Germinal center (tissue), 1 donor: ENCODE results near the gene DPH7.
A peak's percentile ranks its signal among the peaks of the same experiment; 100 is the strongest.
"Not testable (repeated sequence)": the region's sequence is repeated elsewhere in the genome, so short reads cannot be mapped to it uniquely, and the experiment has no call there.

Experiments used
- DNase-seq: peaks from one replicate; pipeline ENCODE4 v3.0.0; 2012; ENCODE audit warnings: mixed read lengths, low spot score

DPH7 gene

GRCh38 chr9:137578518-137579258 is at the start of gene DPH7:
TSS of gene DPH7 (minus strand) at chr9:137578925. CDS start at chr9:137578777, 148 bp downstream.
- peak; percentile 94 for DNase-seq

GRCh38 chr9:137627406-137627805 is 48.7 kb upstream of the DPH7 start:
- DNase-seq = not testable (repeated sequence)

- no peak for DNase-seq
Observed at GRCh38 chr9:137626464-137626863, 47.7 kb upstream of the DPH7 start.

DNA sequence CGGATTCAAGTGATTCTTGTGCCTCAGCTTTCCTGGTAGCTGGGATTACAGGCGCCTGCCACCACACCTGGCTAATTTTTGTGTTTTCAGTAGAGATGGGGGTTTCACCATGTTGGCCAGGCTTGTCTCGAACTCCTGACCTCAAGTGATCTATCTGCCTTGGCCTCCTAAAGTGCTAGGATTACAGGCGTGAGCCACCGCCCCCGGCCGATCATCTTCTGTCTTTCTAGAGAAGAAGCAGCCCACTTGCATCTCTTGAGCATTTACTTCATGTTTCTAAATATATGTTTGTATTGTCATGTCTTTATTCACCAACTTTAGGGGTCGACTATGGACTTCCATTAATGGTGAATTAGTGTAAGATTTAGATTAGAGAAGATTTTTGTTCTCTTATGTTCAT is 43.5 kb upstream of the DPH7 start:
- DNase-seq = not testable (repeated sequence)

- no peak for DNase-seq
Observed at GRCh38 chr9:137621131-137621757, 42.5 kb upstream of the DPH7 start.

DNA sequence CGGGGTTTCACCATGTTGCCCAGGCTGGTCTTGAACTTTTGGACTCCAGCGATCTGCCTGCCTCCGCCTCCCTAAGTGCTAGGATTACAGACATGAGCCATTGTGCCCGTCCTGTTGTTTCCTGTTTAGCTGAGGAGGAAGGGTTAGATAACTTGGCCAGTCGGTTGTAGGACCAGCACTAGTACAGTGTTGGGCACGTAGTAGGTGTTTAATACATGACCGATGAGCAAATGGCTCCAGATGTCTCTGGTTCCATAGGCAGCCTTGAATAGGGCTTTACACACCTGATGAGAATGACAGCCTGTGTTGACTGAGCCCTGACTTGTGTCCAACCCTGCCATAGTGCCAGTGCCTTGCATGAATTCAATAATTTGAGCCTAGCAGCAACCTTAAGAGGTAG is 41.9 kb upstream of the DPH7 start:
- DNase-seq = no peak

GRCh38 chr9:137620048-137620405 is 41.3 kb upstream of the DPH7 start:
- no peak for DNase-seq

GRCh38 chr9:137619240-137620047 is 40.7 kb upstream of the DPH7 start:
- peak; percentile 55 for DNase-seq

DNA sequence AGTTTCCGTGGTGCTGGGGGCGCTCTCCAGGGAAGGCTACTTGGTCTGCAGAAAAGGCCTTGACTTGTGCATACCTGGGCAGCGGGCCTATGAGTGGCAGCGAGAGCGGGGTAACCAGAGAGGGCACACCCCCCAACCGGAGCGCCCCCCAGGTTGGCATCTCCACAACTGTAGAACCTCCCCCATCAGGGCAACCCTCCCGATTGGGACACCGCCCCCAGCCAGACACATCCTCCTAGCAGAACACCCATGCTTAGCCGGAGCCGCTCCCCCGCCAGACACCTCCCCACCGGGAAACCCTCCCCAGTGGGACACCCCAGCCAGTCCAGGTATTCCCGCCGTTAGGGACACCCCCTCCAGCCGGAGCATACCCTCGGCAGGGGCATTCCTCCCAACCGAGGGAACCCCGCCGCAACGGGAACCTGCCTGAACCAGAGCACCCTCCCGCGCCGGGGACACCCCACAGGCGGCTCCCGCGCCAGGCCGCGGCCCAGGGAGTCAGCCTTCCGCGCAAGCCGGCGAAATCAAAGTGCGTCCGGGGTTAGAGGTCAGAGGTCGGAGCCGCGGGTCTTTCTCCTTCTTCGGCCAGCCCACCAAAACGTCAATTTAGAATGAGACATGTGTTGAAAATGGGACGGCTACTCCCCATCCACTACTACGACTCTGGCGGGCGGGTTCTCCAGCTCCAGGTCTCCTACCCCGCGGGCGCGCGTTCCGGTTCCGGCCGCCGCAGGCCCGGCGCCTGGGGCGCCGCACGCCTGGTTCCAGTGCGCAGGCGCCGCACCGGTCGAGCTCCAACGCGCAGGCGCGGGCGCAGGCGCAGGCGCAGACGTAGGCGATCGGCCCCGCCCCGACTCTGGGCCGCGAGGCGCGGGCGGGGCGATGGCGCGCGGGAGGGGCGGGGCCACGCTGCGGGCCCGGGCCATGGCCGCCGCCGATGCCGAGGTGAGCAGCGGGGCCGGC is 39.7 kb upstream of the DPH7 start, which contains the start of gene EHMT1:
EHMT1 (plus strand) TSS at position 901 of the 963 bp plus-strand sequence; CDS start at position 925, 24 bp downstream.
- DNase-seq = peak; percentile 97

DNA sequence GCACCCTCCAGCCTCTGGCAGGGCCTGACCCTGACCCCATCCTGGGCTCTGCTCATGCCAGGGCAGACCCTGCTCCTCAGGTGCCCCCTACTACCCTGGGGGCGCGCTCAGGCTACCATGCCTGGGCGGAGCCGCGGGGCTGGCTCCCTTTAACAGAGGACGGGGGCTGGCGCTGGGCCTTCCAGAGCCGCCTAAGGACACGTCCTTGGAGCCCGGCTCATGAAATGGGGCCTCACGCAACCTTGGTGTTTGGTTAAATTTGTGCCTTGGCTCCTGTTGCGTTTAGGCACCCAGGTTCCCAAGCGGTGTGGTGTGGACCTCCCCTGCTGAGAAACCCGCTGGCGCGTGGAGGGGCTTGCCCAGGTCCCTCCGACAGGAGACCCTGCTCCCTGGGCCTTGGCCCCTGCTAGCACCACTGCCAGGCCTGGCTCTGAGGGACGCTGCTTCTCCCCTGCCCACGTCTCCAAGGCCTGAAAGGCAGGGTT is 36.7 kb upstream of the DPH7 start:
- no peak for DNase-seq

- DNase-seq = no peak
Observed at GRCh38 chr9:137614631-137615386, 36.1 kb upstream of the DPH7 start.

- DNase-seq = no peak
Observed at GRCh38 chr9:137613738-137614523, 35.2 kb upstream of the DPH7 start.

- no peak for DNase-seq
Observed at GRCh38 chr9:137613259-137613658, 34.5 kb upstream of the DPH7 start.

DNA sequence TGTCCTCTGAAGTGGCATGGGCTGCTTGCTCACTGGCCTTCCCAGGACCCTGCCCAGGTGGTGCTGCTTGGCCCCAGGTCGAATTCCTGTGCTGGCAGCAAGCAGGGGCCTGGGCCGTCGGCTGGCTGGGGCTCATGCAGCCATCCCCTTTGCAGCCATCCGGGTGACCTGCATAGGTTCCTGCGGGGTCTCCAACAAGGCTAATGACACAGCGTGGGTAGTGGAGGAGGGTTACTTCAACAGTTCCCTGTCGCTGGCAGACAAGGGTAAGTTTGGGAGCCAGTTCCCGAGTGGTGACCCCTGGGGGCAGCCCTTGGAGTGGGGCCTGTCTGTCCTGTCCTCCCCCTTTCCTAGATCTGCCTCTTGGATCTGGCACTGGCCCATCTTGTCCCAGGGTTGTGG is 34.0 kb upstream of the DPH7 start:
- no peak for DNase-seq

- no peak for DNase-seq
Observed at GRCh38 chr9:137611623-137612609, 33.2 kb upstream of the DPH7 start.

DNA sequence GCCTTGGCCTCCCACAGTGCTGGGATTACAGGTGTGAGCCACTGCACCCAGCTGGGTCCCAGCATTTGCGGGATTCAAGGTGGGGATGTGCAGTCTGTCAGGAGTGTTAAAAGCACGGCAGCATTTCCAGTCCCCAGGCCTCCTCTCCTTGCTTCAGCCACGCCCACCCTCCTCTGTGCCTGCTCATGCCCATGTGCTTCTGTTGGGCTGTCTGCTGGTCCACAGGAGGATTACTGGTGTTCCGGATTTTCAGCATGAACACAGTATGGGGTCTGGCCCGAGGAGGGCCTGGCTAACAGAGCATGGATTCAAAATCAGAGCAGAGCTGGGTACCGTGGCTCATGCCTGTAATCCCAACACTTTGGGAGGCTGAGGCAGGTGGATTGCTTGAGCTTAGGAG is 32.2 kb upstream of the DPH7 start:
- no peak for DNase-seq

GRCh38 chr9:137607141-137607857 is 28.6 kb upstream of the DPH7 start:
- no peak for DNase-seq

- DNase-seq = no peak
Observed at GRCh38 chr9:137606734-137607138, 28.0 kb upstream of the DPH7 start.
